ENCODE results near the gene EPSTI1.

The EPSTI1 gene

GRCh38 chr13:42847891-42848663 is 144.0 kb downstream of the EPSTI1 start:
- DNase-seq (ENCODE audit: low read depth) = no peak

GRCh38 chr13:42836930-42837690 is 154.9 kb downstream of the EPSTI1 start:
- DNase-seq (ENCODE audit: low read depth) = no peak
